Suprapubic skin (tissue), 4 donors: ENCODE measurements around the gene LMTK2. TPM values are rescaled to one million over a fixed set of nuclear protein-coding genes. Genes with fewer than 3 reads are reported as not detected.

Experiments used
- DNase-seq, 2 donors: peaks; one replicate each; pipeline ENCODE4 v3.0.0-alpha.2; 2019; ENCODE audit warnings: low spot score in 2 of 2
- H3K27ac ChIP-seq: fragments of 200-600 bp; sonication (generic); one replicate; pipeline ENCODE4 v1.5.1; 2019
- H3K27me3 ChIP-seq: fragments of 200-600 bp; sonication (generic); one replicate; pipeline ENCODE4 v1.5.1; 2019
- H3K36me3 ChIP-seq: fragments of 200-600 bp; sonication (generic); one replicate; pipeline ENCODE4 v1.5.1; 2019
- H3K4me1 ChIP-seq: fragments of 200-600 bp; sonication (generic); one replicate; pipeline ENCODE4 v1.5.1; 2019
- H3K4me3 ChIP-seq: fragments of 200-600 bp; sonication (generic); one replicate; pipeline ENCODE4 v1.5.1; 2019; ENCODE audit warnings: mild to moderate bottlenecking
- H3K9me3 ChIP-seq: fragments of 200-600 bp; sonication (generic); one replicate; pipeline ENCODE4 v1.5.1; 2019
- EP300 ChIP-seq: sonication (generic); formaldehyde crosslinking; IDR thresholded peaks from one replicate; pipeline ENCODE4 v1.6.1; 2017; ENCODE audit warnings: antibody characterized with exemption
- POLR2A ChIP-seq, 2 donors: fragments of 450-650 bp; IDR thresholded peaks; one replicate each; pipeline ENCODE4 v1.6.1; 2017; ENCODE audit warnings: antibody characterized with exemption in 2 of 2, mild to moderate bottlenecking in 2 of 2, moderate library complexity in 2 of 2
- POLR2AphosphoS5 ChIP-seq, 3 donors: sonication (generic); formaldehyde crosslinking; IDR thresholded peaks; one replicate each; pipeline ENCODE4 v1.6.1; 2017; ENCODE audit warnings: antibody characterized with exemption in 3 of 3
- WGBS: methylation state at CpG from one replicate; pipeline ENCODE4 v1.1.5; 2018; 5-methylcytosine and 5-hydroxymethylcytosine counted together
- total RNA-seq, 4 donors: library from RNA; depleted of rRNA; stranded (reverse); fragments of >200 nt; gene quantifications; one replicate each; pipeline ENCODE4 v1.1.0, GENCODE V29; 2016
- TF ChIP-seq, protein P1 (sequence below), 2 donors: fragments of 200-600 bp in 1 of 2; fragments of 450-650 bp in 1 of 2; sonication (generic) in 1 of 2; IDR thresholded peaks; one replicate each; pipeline ENCODE4 v1.5.1; 2016 to 2019; ENCODE audit warnings: antibody characterized with exemption in 2 of 2, mild to moderate bottlenecking in 1 of 2, moderate library complexity in 1 of 2

LMTK2 gene
- total RNA-seq, 4 donors from 2014 or later = 34.0 to 45.1 (median 39.8) TPM

GRCh38 chr7:98189559-98189958 lies 82.9 kb downstream of the LMTK2 start:
- WGBS = 94% methylated on average over 11 of the region's 11 CpGs
- DNase-seq = peak in 1 of 2 donors; percentile 40
- no peaks in the 10 kb centered on the region for H3K9me3 ChIP-seq
- TF ChIP-seq EP300 (no peak), POLR2A (IDR thresholded peaks at IDR 0.05) (no peak), POLR2AphosphoS5 (IDR thresholded peaks at IDR 0.05) (no peak)
- TF ChIP-seq, protein P1, sequence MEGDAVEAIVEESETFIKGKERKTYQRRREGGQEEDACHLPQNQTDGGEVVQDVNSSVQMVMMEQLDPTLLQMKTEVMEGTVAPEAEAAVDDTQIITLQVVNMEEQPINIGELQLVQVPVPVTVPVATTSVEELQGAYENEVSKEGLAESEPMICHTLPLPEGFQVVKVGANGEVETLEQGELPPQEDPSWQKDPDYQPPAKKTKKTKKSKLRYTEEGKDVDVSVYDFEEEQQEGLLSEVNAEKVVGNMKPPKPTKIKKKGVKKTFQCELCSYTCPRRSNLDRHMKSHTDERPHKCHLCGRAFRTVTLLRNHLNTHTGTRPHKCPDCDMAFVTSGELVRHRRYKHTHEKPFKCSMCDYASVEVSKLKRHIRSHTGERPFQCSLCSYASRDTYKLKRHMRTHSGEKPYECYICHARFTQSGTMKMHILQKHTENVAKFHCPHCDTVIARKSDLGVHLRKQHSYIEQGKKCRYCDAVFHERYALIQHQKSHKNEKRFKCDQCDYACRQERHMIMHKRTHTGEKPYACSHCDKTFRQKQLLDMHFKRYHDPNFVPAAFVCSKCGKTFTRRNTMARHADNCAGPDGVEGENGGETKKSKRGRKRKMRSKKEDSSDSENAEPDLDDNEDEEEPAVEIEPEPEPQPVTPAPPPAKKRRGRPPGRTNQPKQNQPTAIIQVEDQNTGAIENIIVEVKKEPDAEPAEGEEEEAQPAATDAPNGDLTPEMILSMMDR (IDR thresholded peaks at IDR 0.05) = no peak
- H3K36me3 ChIP-seq = peaks cover 57% of the 10 kb centered on the region
- H3K4me1 ChIP-seq = peaks cover 4% of the 10 kb centered on the region
- H3K4me3 ChIP-seq = no peak overlapping the region
- H3K27me3 ChIP-seq = no peaks in the 10 kb centered on the region
- no peak overlapping the region for H3K27ac ChIP-seq

GRCh38 chr7:98191668-98192431 lies 85.2 kb downstream of the LMTK2 start:
- Histone ChIP-seq H3K4me3 (no peak overlapping the region), H3K9me3 (no peaks in the 10 kb centered on the region), H3K27me3 (no peaks in the 10 kb centered on the region), H3K36me3 (peaks cover 75% of the 10 kb centered on the region), H3K27ac (no peak overlapping the region), H3K4me1 (no peaks in the 10 kb centered on the region)
- DNase-seq = peak in 1 of 2 donors; percentile 74
- WGBS = 96% methylated on average over 32 of the region's 32 CpGs
- TF ChIP-seq, protein P1 (IDR thresholded peaks at IDR 0.05) = no peak
- TF ChIP-seq POLR2A (IDR thresholded peaks at IDR 0.05) (no peak), EP300 (no peak), POLR2AphosphoS5 (IDR thresholded peaks at IDR 0.05) (no peak)

DNA sequence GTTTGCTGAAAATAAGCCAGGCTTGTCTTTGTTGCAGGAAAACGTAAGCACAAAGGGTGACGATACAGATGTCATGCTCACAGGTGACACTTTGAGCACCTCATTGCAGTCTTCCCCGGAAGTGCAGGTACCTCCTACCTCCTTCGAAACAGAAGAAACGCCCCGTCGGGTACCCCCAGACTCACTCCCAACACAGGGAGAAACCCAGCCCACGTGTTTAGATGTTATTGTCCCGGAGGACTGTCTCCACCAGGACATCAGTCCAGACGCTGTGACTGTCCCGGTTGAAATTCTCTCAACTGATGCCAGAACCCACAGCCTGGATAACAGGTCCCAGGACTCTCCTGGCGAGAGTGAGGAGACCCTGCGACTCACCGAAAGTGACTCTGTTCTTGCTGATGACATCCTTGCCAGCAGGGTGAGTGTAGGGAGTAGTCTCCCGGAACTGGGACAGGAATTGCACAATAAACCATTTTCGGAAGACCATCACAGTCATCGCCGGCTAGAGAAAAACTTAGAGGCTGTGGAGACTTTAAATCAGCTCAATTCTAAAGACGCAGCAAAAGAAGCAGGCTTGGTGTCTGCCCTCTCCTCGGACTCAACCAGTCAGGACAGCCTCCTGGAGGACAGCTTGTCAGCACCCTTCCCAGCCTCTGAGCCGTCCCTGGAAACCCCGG lies 86.3 kb downstream of the LMTK2 start:
- 94% methylated on average over 21 of the region's 22 CpGs for WGBS
- TF ChIP-seq EP300 = no peak
- no peak for TF ChIP-seq POLR2AphosphoS5 (IDR thresholded peaks at IDR 0.05)
- TF ChIP-seq, protein P1 (IDR thresholded peaks at IDR 0.05) = no peak
- TF ChIP-seq POLR2A (IDR thresholded peaks at IDR 0.05) = no peak
- Histone ChIP-seq H3K27ac (no peak overlapping the region), H3K27me3 (no peaks in the 10 kb centered on the region), H3K4me3 (no peak overlapping the region), H3K4me1 (no peaks in the 10 kb centered on the region), H3K36me3 (peaks cover 80% of the 10 kb centered on the region), H3K9me3 (no peaks in the 10 kb centered on the region)
- peak in 1 of 2 donors; percentile 49 for DNase-seq

DNA sequence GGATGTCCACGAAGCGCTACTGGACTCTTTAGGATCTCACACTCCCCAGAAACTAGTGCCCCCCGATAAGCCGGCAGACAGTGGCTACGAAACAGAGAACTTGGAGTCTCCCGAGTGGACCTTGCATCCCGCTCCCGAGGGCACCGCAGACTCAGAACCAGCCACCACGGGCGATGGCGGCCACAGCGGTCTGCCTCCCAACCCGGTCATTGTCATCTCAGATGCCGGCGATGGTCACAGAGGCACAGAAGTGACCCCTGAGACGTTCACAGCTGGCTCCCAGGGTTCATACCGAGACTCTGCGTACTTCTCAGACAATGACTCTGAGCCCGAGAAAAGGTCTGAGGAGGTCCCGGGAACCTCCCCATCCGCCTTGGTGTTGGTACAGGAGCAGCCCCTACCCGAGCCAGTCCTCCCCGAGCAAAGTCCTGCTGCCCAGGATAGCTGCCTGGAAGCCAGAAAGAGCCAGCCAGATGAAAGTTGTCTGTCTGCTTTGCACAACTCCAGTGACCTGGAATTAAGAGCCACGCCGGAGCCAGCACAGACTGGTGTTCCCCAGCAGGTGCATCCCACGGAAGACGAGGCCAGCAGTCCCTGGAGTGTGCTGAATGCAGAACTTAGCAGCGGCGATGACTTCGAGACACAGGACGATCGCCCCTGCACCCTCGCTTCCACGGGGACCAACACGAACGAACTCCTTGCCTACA lies 87.0 kb downstream of the LMTK2 start:
- Histone ChIP-seq H3K4me1 (no peaks in the 10 kb centered on the region), H3K27me3 (no peaks in the 10 kb centered on the region), H3K27ac (no peak overlapping the region), H3K4me3 (no peak overlapping the region), H3K9me3 (no peaks in the 10 kb centered on the region), H3K36me3 (peaks cover 84% of the 10 kb centered on the region)
- DNase-seq = peak in 1 of 2 donors; percentile 70
- WGBS = 97% methylated on average over 25 of the region's 37 CpGs
- TF ChIP-seq POLR2AphosphoS5 (IDR thresholded peaks at IDR 0.05) (no peak), EP300 (no peak), POLR2A (IDR thresholded peaks at IDR 0.05) (no peak)
- TF ChIP-seq, protein P1 (IDR thresholded peaks at IDR 0.05) = no peak

DNA sequence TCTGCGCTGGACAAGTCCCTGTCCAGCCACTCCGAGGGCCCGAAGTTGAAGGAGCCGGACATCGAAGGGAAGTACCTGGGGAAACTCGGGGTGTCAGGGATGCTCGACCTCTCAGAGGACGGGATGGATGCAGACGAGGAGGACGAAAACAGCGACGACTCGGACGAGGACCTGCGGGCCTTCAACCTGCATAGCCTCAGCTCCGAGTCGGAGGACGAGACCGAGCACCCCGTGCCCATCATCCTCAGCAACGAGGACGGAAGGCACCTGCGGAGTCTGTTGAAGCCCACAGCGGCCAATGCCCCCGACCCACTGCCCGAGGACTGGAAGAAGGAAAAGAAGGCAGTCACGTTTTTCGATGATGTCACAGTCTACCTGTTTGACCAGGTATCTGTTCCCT lies 87.5 kb downstream of the LMTK2 start:
- no peaks in the 10 kb centered on the region for H3K27me3 ChIP-seq
- H3K27ac ChIP-seq = no peak overlapping the region
- H3K4me1 ChIP-seq = no peaks in the 10 kb centered on the region
- no peaks in the 10 kb centered on the region for H3K9me3 ChIP-seq
- TF ChIP-seq, protein P1 (IDR thresholded peaks at IDR 0.05) = no peak
- no peak for TF ChIP-seq POLR2AphosphoS5 (IDR thresholded peaks at IDR 0.05)
- TF ChIP-seq POLR2A (IDR thresholded peaks at IDR 0.05) = no peak
- no peak for TF ChIP-seq EP300
- 97% methylated on average over 28 of the region's 28 CpGs for WGBS
- H3K4me3 ChIP-seq = no peak overlapping the region
- peaks cover 80% of the 10 kb centered on the region for H3K36me3 ChIP-seq
- DNase-seq = peak in 1 of 2 donors; percentile 74
